SK-N-SH treated with all-trans-retinoic acid at 6 μM for 48 hours (cell line): Measurements from ENCODE around the gene SLX9.

Experiments
- ATAC-seq: fragments of 200-7000 bp; cut with Tn5 transposase; 3 replicates; pipeline ENCODE4 v1.9.1; 2020; ENCODE audit warnings: mild to moderate bottlenecking, moderate library complexity
- ARNTL ChIP-seq: fragments of 450-650 bp; formaldehyde crosslinking; IDR thresholded peaks from 2 replicates; pipeline ENCODE4 v1.5.0; 2020; ENCODE audit warnings: low read depth, mild to moderate bottlenecking, moderate library complexity, borderline replicate concordance
- BACH2 ChIP-seq: fragments of 250-450 bp; sonication (Bioruptor Pico); IDR thresholded peaks from 2 replicates; pipeline ENCODE4 v1.9.0; 2021; ENCODE audit warnings: mild to moderate bottlenecking, borderline replicate concordance
- CREB5 ChIP-seq: fragments of 250-450 bp; sonication (Bioruptor Pico); IDR thresholded peaks from 2 replicates; pipeline ENCODE4 v1.5.1; 2020; ENCODE audit warnings: low read depth, mild to moderate bottlenecking, moderate library complexity
- CSDC2 ChIP-seq: fragments of 250-450 bp; sonication (Bioruptor Pico); IDR thresholded peaks from 2 replicates; pipeline ENCODE4 v1.5.0; 2020; ENCODE audit warnings: mild to moderate bottlenecking, moderate library complexity
- CSRNP3 ChIP-seq: fragments of 250-450 bp; sonication (Bioruptor Pico); IDR thresholded peaks from 2 replicates; pipeline ENCODE4 v1.5.1; 2021; ENCODE audit warnings: mild to moderate bottlenecking, moderate library complexity
- ESRRG ChIP-seq: fragments of 250-450 bp; sonication (Bioruptor Pico); IDR thresholded peaks from 2 replicates; pipeline ENCODE4 v1.6.1; 2021; ENCODE audit warnings: mild to moderate bottlenecking
- GLIS3 ChIP-seq: fragments of 250-450 bp; sonication (Bioruptor Pico); IDR thresholded peaks from 2 replicates; pipeline ENCODE4 v1.5.0; 2020; ENCODE audit warnings: mild to moderate bottlenecking, moderate library complexity
- ISL1 ChIP-seq: fragments of 250-450 bp; sonication (Bioruptor Pico); IDR thresholded peaks from 2 replicates; pipeline ENCODE4 v2.1.2; 2022; ENCODE audit warnings: mild to moderate bottlenecking, moderate library complexity
- PATZ1 ChIP-seq: fragments of 250-450 bp; sonication (Bioruptor Pico); IDR thresholded peaks from 2 replicates; pipeline ENCODE4 v1.8.0; 2020; ENCODE audit warnings: mild to moderate bottlenecking, moderate library complexity, borderline replicate concordance
- POU6F1 ChIP-seq: fragments of 250-450 bp; sonication (Bioruptor Pico); IDR thresholded peaks from 2 replicates; pipeline ENCODE4 v1.8.0; 2021; ENCODE audit warnings: low read depth, mild to moderate bottlenecking, moderate library complexity, borderline replicate concordance
- PPARA ChIP-seq: fragments of 250-450 bp; sonication (Bioruptor Pico); IDR thresholded peaks from 2 replicates; pipeline ENCODE4 v1.5.0; 2020; ENCODE audit warnings: mild to moderate bottlenecking, borderline replicate concordance
- RARB ChIP-seq: fragments of 250-450 bp; sonication (Bioruptor Pico); IDR thresholded peaks from 2 replicates; pipeline ENCODE4 v1.8.0; 2021; ENCODE audit warnings: mild to moderate bottlenecking, moderate library complexity
- SNAI2 ChIP-seq: fragments of 250-450 bp; sonication (Bioruptor Pico); IDR thresholded peaks from 2 replicates; pipeline ENCODE4 v1.5.0; 2020; ENCODE audit warnings: mild to moderate bottlenecking, moderate library complexity
- TCF4 ChIP-seq: fragments of 250-450 bp; sonication (Bioruptor Pico); IDR thresholded peaks from 2 replicates; pipeline ENCODE4 v1.8.0; 2021; ENCODE audit warnings: mild to moderate bottlenecking, moderate library complexity, borderline replicate concordance
- TOX ChIP-seq: fragments of 250-450 bp; sonication (Bioruptor Pico); IDR thresholded peaks from 2 replicates; pipeline ENCODE4 v1.8.0; 2021; ENCODE audit warnings: mild to moderate bottlenecking, moderate library complexity, borderline replicate concordance
- ZC3H10 ChIP-seq: fragments of 250-450 bp; sonication (Bioruptor Pico); IDR thresholded peaks from 2 replicates; pipeline ENCODE4 v1.5.1; 2021; ENCODE audit warnings: mild to moderate bottlenecking, moderate library complexity
- ZFP3 ChIP-seq: fragments of 250-450 bp; sonication (Bioruptor Pico); IDR thresholded peaks from 2 replicates; pipeline ENCODE4 v1.5.0; 2020; ENCODE audit warnings: mild to moderate bottlenecking, moderate library complexity
- ZFP30 ChIP-seq: fragments of 450-650 bp; formaldehyde crosslinking; IDR thresholded peaks from 2 replicates; pipeline ENCODE4 v1.5.0; 2022; ENCODE audit warnings: mild to moderate bottlenecking, moderate library complexity
- ZNF565 ChIP-seq: fragments of 450-650 bp; formaldehyde crosslinking; conservative IDR thresholded peaks from 2 replicates; pipeline ENCODE4 v1.5.0; 2020; ENCODE audit warnings: low read depth, mild to moderate bottlenecking, moderate library complexity
- ZNF8 ChIP-seq: fragments of 450-650 bp; formaldehyde crosslinking; IDR thresholded peaks from 2 replicates; pipeline ENCODE4 v1.5.0; 2020; ENCODE audit warnings: mild to moderate bottlenecking, moderate library complexity

The SLX9 gene

GRCh38 chr21:45018131-45019075 is 78.6 kb downstream of the SLX9 start:
- no peak for ATAC-seq
- TF ChIP-seq ZC3H10: no peak
- no peak for TF ChIP-seq PPARA (CRISPR knock-in tag)
- no peak for TF ChIP-seq POU6F1 (CRISPR knock-in tag)
- no peak for TF ChIP-seq SNAI2
- no peak for TF ChIP-seq ISL1 (CRISPR knock-in tag)
- TF ChIP-seq ZNF8: no peak

- ATAC-seq: no peak
- TF ChIP-seq TOX (no peak), CSDC2 (CRISPR knock-in tag) (no peak), PATZ1 (no peak), BACH2 (no peak), ZFP30 (CRISPR knock-in tag) (no peak), ISL1 (CRISPR knock-in tag) (no peak), ESRRG (CRISPR knock-in tag) (no peak), ZNF8 (no peak)
- TF ChIP-seq, all 23 proteins: peak for 0
Measured at GRCh38 chr21:45019076-45019886, 79.5 kb downstream of the SLX9 start.

- no peak for ATAC-seq
- TF ChIP-seq PATZ1 (no peak), ZFP3 (CRISPR knock-in tag) (no peak), PPARA (CRISPR knock-in tag) (no peak), TOX (no peak), GLIS3 (CRISPR knock-in tag) (no peak), SNAI2 (no peak), ZFP30 (CRISPR knock-in tag) (no peak), RARB (CRISPR knock-in tag) (no peak), ISL1 (CRISPR knock-in tag) (no peak), ESRRG (CRISPR knock-in tag) (no peak), CSDC2 (CRISPR knock-in tag) (no peak), TCF4 (CRISPR knock-in tag) (no peak), ZC3H10 (no peak), ZNF8 (no peak), ZNF565 (CRISPR knock-in tag) (no peak), CREB5 (CRISPR knock-in tag) (no peak), ARNTL (CRISPR knock-in tag) (no peak), CSRNP3 (CRISPR knock-in tag) (no peak)
- TF ChIP-seq, all 23 proteins: peak for 0
Measured at GRCh38 chr21:45019887-45020537, 80.2 kb downstream of the SLX9 start.
